ENCODE results near the gene XYLT1. TPM values are rescaled to one million over a fixed set of nuclear protein-coding genes. Genes with fewer than 3 reads are reported as not detected.

The XYLT1 gene
- total RNA-seq, 4 donors from 2014 or later = 20.0 to 43.0 (median 27.4) TPM

GRCh38 chr16:17501321-17501720 lies 30.6 kb upstream of the XYLT1 start:
- no peak for ATAC-seq (ENCODE audit: low FRiP score)
- no peak for TF ChIP-seq CTCF (IDR thresholded peaks at IDR 0.05)
- no peak for DNase-seq (ENCODE audit: low spot score)

GRCh38 chr16:17499223-17499902 lies 28.6 kb upstream of the XYLT1 start:
- no peak for TF ChIP-seq CTCF (IDR thresholded peaks at IDR 0.05)
- DNase-seq (ENCODE audit: low spot score) (no peak), ATAC-seq (ENCODE audit: low FRiP score) (no peak)

- no peak for ATAC-seq (ENCODE audit: low FRiP score)
- no peak for TF ChIP-seq CTCF (IDR thresholded peaks at IDR 0.05)
- DNase-seq (ENCODE audit: low spot score) = no peak
These were observed 26.9 kb upstream of the XYLT1 start for GRCh38 chr16:17497648-17498047.

GRCh38 chr16:17496891-17497290 lies 26.1 kb upstream of the XYLT1 start:
- DNase-seq (ENCODE audit: low spot score) (no peak), ATAC-seq (ENCODE audit: low FRiP score) (no peak)
- no peak for TF ChIP-seq CTCF (IDR thresholded peaks at IDR 0.05)

GRCh38 chr16:17493012-17493411 lies 22.3 kb upstream of the XYLT1 start:
- DNase-seq (ENCODE audit: low spot score) = no peak
- ATAC-seq (ENCODE audit: low FRiP score) = no peak
- TF ChIP-seq CTCF (IDR thresholded peaks at IDR 0.05) = no peak

- ATAC-seq (ENCODE audit: low FRiP score) = no peak
- no peak for TF ChIP-seq CTCF (IDR thresholded peaks at IDR 0.05)
These were observed 20.4 kb upstream of the XYLT1 start for GRCh38 chr16:17491140-17491662.

GRCh38 chr16:17488506-17488905 lies 17.7 kb upstream of the XYLT1 start:
- ATAC-seq (ENCODE audit: low FRiP score) (no peak), DNase-seq (ENCODE audit: low spot score) (no peak)
- no peak for TF ChIP-seq CTCF (IDR thresholded peaks at IDR 0.05)

More at GRCh38 chr16:17491140-17491662, 20.4 kb upstream of the XYLT1 start:
- no peak for DNase-seq (ENCODE audit: low spot score)
